RWPE2 (cell line): ENCODE data around the gene INPP5J.
A peak's percentile ranks its signal among the peaks of the same experiment; 100 is the strongest.

Experiments
- ATAC-seq: fragments of 200-7000 bp; cut with Tn5 transposase; 3 replicates; pipeline ENCODE4 v1.9.1; 2021; ENCODE audit warnings: low read depth
- DNase-seq: peaks from one replicate; pipeline ENCODE4 v3.0.0-alpha.2; 2020; ENCODE audit warnings: low spot score
- H3K27ac ChIP-seq: fragments of 450-650 bp; 2 replicates; pipeline ENCODE4 v1.5.1; 2017; ENCODE audit warnings: mild to moderate bottlenecking; ENCODE audit not compliant: poor library complexity, severe bottlenecking
- H3K27me3 ChIP-seq: fragments of 250-450 bp; sonication (Bioruptor Pico); 2 replicates; pipeline ENCODE4 v1.5.1; 2021; ENCODE audit warnings: mild to moderate bottlenecking, moderate library complexity; ENCODE audit not compliant: insufficient read depth, poor library complexity, severe bottlenecking
- H3K36me3 ChIP-seq: fragments of 250-450 bp; sonication (Bioruptor Pico); 2 replicates; pipeline ENCODE4 v1.5.1; 2020; ENCODE audit warnings: low read depth, mild to moderate bottlenecking, moderate library complexity
- H3K4me1 ChIP-seq: fragments of 250-450 bp; sonication (Bioruptor Pico); 2 replicates; pipeline ENCODE4 v1.5.1; 2021; ENCODE audit warnings: mild to moderate bottlenecking, moderate library complexity; ENCODE audit not compliant: insufficient read depth, poor library complexity, severe bottlenecking
- H3K4me3 ChIP-seq: fragments of 250-450 bp; sonication (Bioruptor Pico); 2 replicates; pipeline ENCODE4 v1.5.1; 2021; ENCODE audit warnings: mild to moderate bottlenecking, moderate library complexity; ENCODE audit not compliant: severe bottlenecking
- H3K9me3 ChIP-seq: fragments of 250-450 bp; sonication (Bioruptor Pico); 2 replicates; pipeline ENCODE4 v1.5.1; 2021; ENCODE audit warnings: mild to moderate bottlenecking, moderate library complexity; ENCODE audit not compliant: severe bottlenecking
- TF ChIP-seq, protein P1 (sequence below): fragments of 450-650 bp; IDR thresholded peaks from one replicate; pipeline ENCODE4 v1.5.1; 2017; ENCODE audit warnings: mild to moderate bottlenecking, moderate library complexity; ENCODE audit not compliant: poor library complexity, severe bottlenecking

Gene INPP5J

DNA sequence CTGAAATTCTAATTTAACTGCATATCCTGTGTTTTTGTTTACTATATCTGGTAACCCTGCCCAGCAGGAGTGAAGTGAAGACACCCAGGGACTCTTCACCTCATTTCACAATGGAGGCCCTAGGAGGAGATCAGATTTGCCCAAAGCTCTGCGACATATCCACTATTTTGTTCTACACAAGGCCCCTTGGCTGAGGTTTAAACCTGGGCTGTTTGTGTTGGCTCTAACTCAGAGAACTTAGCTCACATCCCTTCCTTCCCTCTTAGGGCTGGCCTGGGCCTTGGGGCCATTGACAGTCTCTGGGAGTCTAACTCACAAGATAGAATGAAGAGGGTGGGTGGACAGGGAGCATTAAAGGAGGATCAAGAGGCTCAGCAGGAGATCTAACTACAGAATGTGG lies 25.7 kb downstream of the INPP5J start:
- Histone ChIP-seq H3K27me3 (no peaks in the 10 kb centered on the region), H3K27ac (no peak overlapping the region), H3K9me3 (peaks cover 2% of the 10 kb centered on the region), H3K4me1 (no peaks in the 10 kb centered on the region), H3K4me3 (no peak overlapping the region), H3K36me3 (no peaks in the 10 kb centered on the region)
- ATAC-seq: no peak; the same call in 2 of the 3 replicates
- no peak for DNase-seq
- TF ChIP-seq, protein P1, sequence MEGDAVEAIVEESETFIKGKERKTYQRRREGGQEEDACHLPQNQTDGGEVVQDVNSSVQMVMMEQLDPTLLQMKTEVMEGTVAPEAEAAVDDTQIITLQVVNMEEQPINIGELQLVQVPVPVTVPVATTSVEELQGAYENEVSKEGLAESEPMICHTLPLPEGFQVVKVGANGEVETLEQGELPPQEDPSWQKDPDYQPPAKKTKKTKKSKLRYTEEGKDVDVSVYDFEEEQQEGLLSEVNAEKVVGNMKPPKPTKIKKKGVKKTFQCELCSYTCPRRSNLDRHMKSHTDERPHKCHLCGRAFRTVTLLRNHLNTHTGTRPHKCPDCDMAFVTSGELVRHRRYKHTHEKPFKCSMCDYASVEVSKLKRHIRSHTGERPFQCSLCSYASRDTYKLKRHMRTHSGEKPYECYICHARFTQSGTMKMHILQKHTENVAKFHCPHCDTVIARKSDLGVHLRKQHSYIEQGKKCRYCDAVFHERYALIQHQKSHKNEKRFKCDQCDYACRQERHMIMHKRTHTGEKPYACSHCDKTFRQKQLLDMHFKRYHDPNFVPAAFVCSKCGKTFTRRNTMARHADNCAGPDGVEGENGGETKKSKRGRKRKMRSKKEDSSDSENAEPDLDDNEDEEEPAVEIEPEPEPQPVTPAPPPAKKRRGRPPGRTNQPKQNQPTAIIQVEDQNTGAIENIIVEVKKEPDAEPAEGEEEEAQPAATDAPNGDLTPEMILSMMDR: no peak

DNA sequence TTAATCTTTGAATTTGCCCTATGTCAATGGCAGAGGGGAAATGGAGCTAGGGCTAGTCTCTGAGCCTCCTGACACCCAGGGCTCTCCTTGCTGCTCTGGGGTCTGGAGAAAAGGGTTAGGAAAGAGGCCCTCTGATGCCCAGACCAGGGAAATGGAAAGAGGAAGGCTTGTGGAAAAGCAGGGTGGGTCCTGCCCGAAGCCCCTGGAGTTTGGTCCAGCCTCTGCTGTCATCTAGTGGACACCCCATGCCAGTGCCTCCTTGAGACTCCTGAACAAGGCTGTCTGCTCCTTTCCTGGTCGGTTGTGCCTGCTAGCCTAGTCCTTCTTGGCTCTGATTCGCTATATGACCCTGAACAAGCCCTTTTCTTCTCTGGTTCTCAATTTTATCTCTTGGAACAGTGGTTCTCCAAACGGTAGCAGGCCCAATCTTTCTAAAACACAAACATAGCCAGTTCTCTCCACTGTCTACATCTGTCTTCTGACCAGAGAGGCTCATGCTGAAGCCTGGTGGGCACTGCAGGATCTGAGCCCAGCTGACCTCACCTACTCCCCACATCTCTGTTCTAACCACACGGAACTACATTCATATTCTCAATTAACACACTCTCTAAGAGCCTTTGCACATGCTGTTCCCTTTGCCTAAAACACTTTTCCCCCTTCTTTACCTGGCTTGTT lies 26.3 kb downstream of the INPP5J start:
- Histone ChIP-seq H3K36me3 (no peaks in the 10 kb centered on the region), H3K27ac (no peak overlapping the region), H3K4me1 (no peaks in the 10 kb centered on the region), H3K4me3 (no peak overlapping the region), H3K9me3 (peaks cover 2% of the 10 kb centered on the region), H3K27me3 (no peaks in the 10 kb centered on the region)
- TF ChIP-seq, protein P1: peak; percentile 96
- ATAC-seq (peak; percentile 96), DNase-seq (no peak)

DNA sequence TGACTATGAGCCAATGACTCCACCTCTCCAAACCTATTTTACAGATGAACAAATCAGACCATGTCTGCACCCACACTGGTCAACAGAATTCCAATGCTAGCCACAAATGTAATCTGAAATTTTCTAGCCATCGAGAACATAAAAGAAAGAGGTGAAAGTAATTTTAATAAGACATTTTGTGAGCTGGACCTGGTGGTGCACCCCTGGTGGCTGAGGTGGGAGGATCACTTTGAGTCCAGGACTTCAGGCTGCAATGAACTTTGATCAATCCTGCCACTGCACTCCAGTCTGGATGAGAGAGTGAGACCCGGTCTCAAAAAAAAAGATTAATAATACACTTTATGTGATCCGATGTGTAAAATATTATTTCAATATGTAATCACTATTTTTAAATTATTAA lies 27.8 kb downstream of the INPP5J start:
- Histone ChIP-seq H3K9me3 (peaks cover 2% of the 10 kb centered on the region), H3K27me3 (no peaks in the 10 kb centered on the region)

DNA sequence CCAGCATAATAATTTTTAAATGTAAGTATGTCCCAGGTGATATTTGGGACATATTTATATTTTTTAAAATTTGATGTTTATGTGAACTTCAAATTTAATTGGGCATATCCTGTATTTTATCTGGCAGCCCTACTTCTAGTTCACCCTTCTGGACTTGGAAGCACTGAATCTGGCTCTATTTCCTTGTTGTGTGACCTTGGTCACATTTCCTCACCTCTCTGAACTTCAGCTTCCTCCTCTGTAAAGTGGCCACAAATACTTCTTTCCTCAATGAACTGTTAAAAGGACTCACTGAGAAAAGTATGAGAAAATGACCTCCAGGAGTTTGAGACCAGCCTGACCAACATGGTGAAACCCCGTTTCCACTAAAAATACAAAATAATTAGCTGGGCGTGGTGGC lies 29.1 kb downstream of the INPP5J start:
- H3K27ac ChIP-seq: no peak overlapping the region
- no peaks in the 10 kb centered on the region for H3K27me3 ChIP-seq
- TF ChIP-seq, protein P1: no peak
- H3K9me3 ChIP-seq: peaks cover 2% of the 10 kb centered on the region
- DNase-seq (no peak), ATAC-seq (no peak)
- no peak overlapping the region for H3K4me3 ChIP-seq
- peaks cover 5% of the 10 kb centered on the region for H3K4me1 ChIP-seq
- no peaks in the 10 kb centered on the region for H3K36me3 ChIP-seq

More for the DNA sequence above, 27.8 kb downstream of the INPP5J start:
- no peak overlapping the region for H3K27ac ChIP-seq
- TF ChIP-seq, protein P1: peak; percentile 40
- ATAC-seq: no peak
- H3K4me1 ChIP-seq: peaks cover 2% of the 10 kb centered on the region
- no peak overlapping the region for H3K4me3 ChIP-seq
- no peaks in the 10 kb centered on the region for H3K36me3 ChIP-seq
- DNase-seq: no peak

DNA sequence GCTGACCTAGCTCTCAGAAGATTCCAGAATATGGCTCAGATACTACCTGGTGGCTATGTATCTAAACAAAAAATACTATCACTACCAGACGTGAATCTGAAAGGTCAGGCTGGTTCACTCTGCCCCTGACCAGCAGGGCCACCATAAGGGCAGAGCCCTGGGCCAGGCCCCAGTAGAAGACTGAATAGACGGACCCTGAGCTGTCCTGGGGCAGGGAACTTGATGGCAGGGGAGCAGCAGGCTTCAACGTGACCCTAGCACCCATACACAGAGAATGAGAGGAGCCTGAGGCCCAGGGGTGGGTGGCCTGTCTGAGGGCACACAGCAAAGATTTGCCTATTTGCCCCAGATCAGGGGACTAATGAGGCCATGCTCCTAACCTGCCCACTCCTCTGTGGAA lies 30.6 kb downstream of the INPP5J start:
- DNase-seq (no peak), ATAC-seq (no peak)
- no peaks in the 10 kb centered on the region for H3K27me3 ChIP-seq
- peaks cover 5% of the 10 kb centered on the region for H3K4me1 ChIP-seq
- H3K27ac ChIP-seq: no peak overlapping the region
- TF ChIP-seq, protein P1: no peak
- no peaks in the 10 kb centered on the region for H3K36me3 ChIP-seq
- no peaks in the 10 kb centered on the region for H3K9me3 ChIP-seq
- no peak overlapping the region for H3K4me3 ChIP-seq
